HepG2 (cell line): Measurements from ENCODE around the gene UTP15. TPM values are rescaled to one million over a fixed set of nuclear protein-coding genes. Genes with fewer than 3 reads are reported as not detected.

Experiments
- ARHGAP35 ChIP-seq: sonication (generic); formaldehyde crosslinking; IDR thresholded peaks from 2 replicates; pipeline ENCODE4 v1.9.0; 2022; ENCODE audit warnings: mild to moderate bottlenecking, inconsistent platforms, moderate library complexity, missing genetic modification reagents, borderline replicate concordance
- ARNT2 ChIP-seq: sonication (generic); formaldehyde crosslinking; IDR thresholded peaks from 2 replicates; pipeline ENCODE4 v1.8.0; 2022; ENCODE audit warnings: mild to moderate bottlenecking, low read depth, missing genetic modification reagents, moderate library complexity
- BRCA1 ChIP-seq: sonication (generic); formaldehyde crosslinking; IDR thresholded peaks from 2 replicates; pipeline ENCODE4 v1.4.0; 2020; ENCODE audit warnings: missing genetic modification reagents
- DPF2 ChIP-seq: sonication (generic); formaldehyde crosslinking; IDR thresholded peaks from 2 replicates; pipeline ENCODE4 v1.4.0; 2020; ENCODE audit warnings: mild to moderate bottlenecking, low read depth, missing genetic modification reagents, borderline replicate concordance
- KDM3A ChIP-seq: IDR thresholded peaks from 2 replicates; pipeline ENCODE4 v1.6.1; 2018; ENCODE audit warnings: low read depth, missing compliant biosample characterization
- MTF1 ChIP-seq: sonication (generic); formaldehyde crosslinking; IDR thresholded peaks from 2 replicates; pipeline ENCODE4 v1.5.0; 2020; ENCODE audit warnings: missing genetic modification reagents
- MYNN ChIP-seq: sonication (generic); formaldehyde crosslinking; IDR thresholded peaks from 2 replicates; pipeline ENCODE4 v1.4.0; 2020; ENCODE audit warnings: mild to moderate bottlenecking, low read depth, missing genetic modification reagents
- NFE2L1 ChIP-seq: sonication (generic); formaldehyde crosslinking; IDR thresholded peaks from 2 replicates; pipeline ENCODE4 v1.4.0; 2020; ENCODE audit warnings: missing genetic modification reagents, mild to moderate bottlenecking, borderline replicate concordance
- POLR2AphosphoS5 ChIP-seq: IDR thresholded peaks from 2 replicates; pipeline ENCODE4 v1.6.1; 2012; ENCODE audit warnings: low read depth, low read length
- RFX3 ChIP-seq: IDR thresholded peaks from 2 replicates; pipeline ENCODE4 v1.6.1; 2016; ENCODE audit warnings: missing biosample characterization, missing genetic modification reagents
- SETDB1 ChIP-seq: sonication (generic); formaldehyde crosslinking; IDR thresholded peaks from 2 replicates; pipeline ENCODE4 v1.5.1; 2020; ENCODE audit warnings: missing genetic modification reagents, mild to moderate bottlenecking, borderline replicate concordance
- U2AF2 ChIP-seq: fragments of 200-400 bp; formaldehyde crosslinking; IDR thresholded peaks from 2 replicates; pipeline ENCODE4 v1.6.1; 2017; ENCODE audit warnings: low read depth, mild to moderate bottlenecking, low read length
- ZC3H13 ChIP-seq: sonication (generic); formaldehyde crosslinking; IDR thresholded peaks from 2 replicates; pipeline ENCODE4 v1.8.1; 2023; ENCODE audit warnings: mild to moderate bottlenecking, missing genetic modification reagents, moderate library complexity
- ZIK1 ChIP-seq: sonication (generic); formaldehyde crosslinking; IDR thresholded peaks from 2 replicates; pipeline ENCODE4 v1.5.0; 2020; ENCODE audit warnings: mild to moderate bottlenecking, low read depth, missing genetic modification reagents, borderline replicate concordance
- ZNF20 ChIP-seq: sonication (generic); formaldehyde crosslinking; IDR thresholded peaks from 2 replicates; pipeline ENCODE4 v1.4.0; 2020; ENCODE audit warnings: mild to moderate bottlenecking, moderate library complexity, missing genetic modification reagents
- ZNF382 ChIP-seq: sonication (generic); formaldehyde crosslinking; IDR thresholded peaks from 2 replicates; pipeline ENCODE4 v1.5.0; 2020; ENCODE audit warnings: missing genetic modification reagents, mild to moderate bottlenecking, borderline replicate concordance
- ZNF484 ChIP-seq: sonication (generic); formaldehyde crosslinking; IDR thresholded peaks from 2 replicates; pipeline ENCODE4 v1.5.1; 2020; ENCODE audit warnings: mild to moderate bottlenecking, low read depth, missing genetic modification reagents, borderline replicate concordance
- ZSCAN25 ChIP-seq: sonication (generic); formaldehyde crosslinking; IDR thresholded peaks from 2 replicates; pipeline ENCODE4 v1.8.0; 2022; ENCODE audit warnings: mild to moderate bottlenecking, missing genetic modification reagents
- polyA plus RNA-seq, 8 experiments: library from polyadenylated mRNA; depleted of rRNA in 3 of 8; stranded (reverse) in 7 of 8; unstranded in 1 of 8; fragments of >200 nt; fragmentation: Illumina TruSeq in 4 of 8; extraction: Trizol in 4 of 8; gene quantifications; 2 replicates each; pipeline versions ENCODE4 v1.2.1 to v1.2.3, GENCODE V29; 2011 to 2016; ENCODE audit warnings: low read depth in 4 of 8, missing spikeins in 1 of 8, mixed read lengths in 1 of 8; ENCODE audit not compliant: insufficient read depth in 1 of 8
- total RNA-seq, 5 experiments: library from RNA; depleted of rRNA; stranded (reverse); fragments of >200 nt; fragmentation: Illumina TruSeq; extraction: Trizol; gene quantifications; 2 replicates each; pipeline ENCODE4 v1.2.3, GENCODE V29; 2016; ENCODE audit warnings: low read depth in 1 of 5
- TF ChIP-seq, protein P1 (sequence below): sonication (generic); formaldehyde crosslinking; IDR thresholded peaks from 2 replicates; pipeline ENCODE4 v1.4.0; 2020; ENCODE audit warnings: missing genetic modification reagents, borderline replicate concordance

Gene UTP15
- total and polyA plus RNA-seq, 2 of the 13 experiments (the other 11 are each of a cell fraction or from before 2014, with no cell fraction given) = 7.3 to 35.8 TPM

DNA sequence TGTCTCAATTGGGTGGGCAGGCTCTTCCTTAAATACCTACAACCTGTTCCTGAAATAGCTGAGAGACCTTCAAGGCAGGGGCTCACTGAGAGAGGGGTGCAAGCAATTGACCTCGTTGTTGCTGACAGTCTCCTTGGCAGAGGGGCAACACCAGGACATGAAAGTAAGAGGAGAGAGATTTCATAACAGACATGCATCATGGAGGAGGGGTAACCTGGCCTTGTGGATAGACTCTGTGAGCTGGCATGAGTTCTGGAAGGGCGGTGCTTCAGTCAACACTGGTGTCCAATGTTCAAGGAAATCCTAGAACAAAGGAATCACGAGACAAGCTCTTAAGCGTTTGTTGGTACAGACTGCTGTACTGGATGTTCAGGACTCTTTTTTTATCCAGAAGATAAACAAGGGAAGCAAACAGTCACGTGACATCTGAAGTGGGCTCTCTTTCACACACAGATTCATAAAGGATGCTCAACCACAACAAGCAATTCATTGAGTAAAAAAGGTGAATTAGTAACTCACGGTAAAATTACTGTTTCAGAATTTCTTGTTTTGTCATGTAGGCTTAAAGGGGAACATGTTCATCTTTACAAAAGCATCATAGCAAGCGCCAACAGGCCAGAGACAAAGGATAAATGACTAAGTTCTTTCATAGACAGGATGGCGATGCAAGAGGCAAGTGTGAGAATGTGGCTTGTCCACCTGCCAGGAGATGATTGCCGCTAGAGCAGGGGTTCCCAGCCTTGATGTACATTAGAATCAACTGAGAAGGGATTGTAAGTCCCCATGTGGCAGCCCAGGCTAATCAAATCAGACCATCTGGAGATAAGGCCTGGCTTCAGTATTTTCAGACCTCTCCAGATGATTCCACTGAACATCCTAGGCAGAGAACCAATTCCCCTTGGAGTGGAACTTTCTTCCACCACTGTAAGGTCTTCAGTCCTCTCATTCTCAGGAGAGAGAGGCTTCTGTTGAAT is 20.8 kb upstream of the UTP15 start (continued):
- TF ChIP-seq, protein P1, sequence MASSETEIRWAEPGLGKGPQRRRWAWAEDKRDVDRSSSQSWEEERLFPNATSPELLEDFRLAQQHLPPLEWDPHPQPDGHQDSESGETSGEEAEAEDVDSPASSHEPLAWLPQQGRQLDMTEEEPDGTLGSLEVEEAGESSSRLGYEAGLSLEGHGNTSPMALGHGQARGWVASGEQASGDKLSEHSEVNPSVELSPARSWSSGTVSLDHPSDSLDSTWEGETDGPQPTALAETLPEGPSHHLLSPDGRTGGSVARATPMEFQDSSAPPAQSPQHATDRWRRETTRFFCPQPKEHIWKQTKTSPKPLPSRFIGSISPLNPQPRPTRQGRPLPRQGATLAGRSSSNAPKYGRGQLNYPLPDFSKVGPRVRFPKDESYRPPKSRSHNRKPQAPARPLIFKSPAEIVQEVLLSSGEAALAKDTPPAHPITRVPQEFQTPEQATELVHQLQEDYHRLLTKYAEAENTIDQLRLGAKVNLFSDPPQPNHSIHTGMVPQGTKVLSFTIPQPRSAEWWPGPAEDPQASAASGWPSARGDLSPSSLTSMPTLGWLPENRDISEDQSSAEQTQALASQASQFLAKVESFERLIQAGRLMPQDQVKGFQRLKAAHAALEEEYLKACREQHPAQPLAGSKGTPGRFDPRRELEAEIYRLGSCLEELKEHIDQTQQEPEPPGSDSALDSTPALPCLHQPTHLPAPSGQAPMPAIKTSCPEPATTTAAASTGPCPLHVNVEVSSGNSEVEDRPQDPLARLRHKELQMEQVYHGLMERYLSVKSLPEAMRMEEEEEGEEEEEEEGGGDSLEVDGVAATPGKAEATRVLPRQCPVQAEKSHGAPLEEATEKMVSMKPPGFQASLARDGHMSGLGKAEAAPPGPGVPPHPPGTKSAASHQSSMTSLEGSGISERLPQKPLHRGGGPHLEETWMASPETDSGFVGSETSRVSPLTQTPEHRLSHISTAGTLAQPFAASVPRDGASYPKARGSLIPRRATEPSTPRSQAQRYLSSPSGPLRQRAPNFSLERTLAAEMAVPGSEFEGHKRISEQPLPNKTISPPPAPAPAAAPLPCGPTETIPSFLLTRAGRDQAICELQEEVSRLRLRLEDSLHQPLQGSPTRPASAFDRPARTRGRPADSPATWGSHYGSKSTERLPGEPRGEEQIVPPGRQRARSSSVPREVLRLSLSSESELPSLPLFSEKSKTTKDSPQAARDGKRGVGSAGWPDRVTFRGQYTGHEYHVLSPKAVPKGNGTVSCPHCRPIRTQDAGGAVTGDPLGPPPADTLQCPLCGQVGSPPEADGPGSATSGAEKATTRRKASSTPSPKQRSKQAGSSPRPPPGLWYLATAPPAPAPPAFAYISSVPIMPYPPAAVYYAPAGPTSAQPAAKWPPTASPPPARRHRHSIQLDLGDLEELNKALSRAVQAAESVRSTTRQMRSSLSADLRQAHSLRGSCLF = no peak
- TF ChIP-seq POLR2AphosphoS5 (no peak), DPF2 (CRISPR knock-in tag) (peak; percentile 92), ARNT2 (CRISPR knock-in tag) (peak; percentile 11; the same call in 1 of the 2 replicates), ZSCAN25 (peak; percentile 42; the same call in 1 of the 2 replicates), ZC3H13 (CRISPR knock-in tag) (no peak), ZNF382 (CRISPR knock-in tag) (no peak), RFX3 (CRISPR knock-in tag) (no peak), U2AF2 (no peak), ZIK1 (CRISPR knock-in tag) (no peak), KDM3A (CRISPR knock-in tag) (no peak; the same call in 1 of the 2 replicates), MYNN (CRISPR knock-in tag) (no peak), ARHGAP35 (CRISPR knock-in tag) (no peak), ZNF484 (CRISPR knock-in tag) (no peak), BRCA1 (CRISPR knock-in tag) (0 out of 2 replicates have a peak, but pooled peaks have one; percentile 34), NFE2L1 (no peak), ZNF20 (CRISPR knock-in tag) (no peak), MTF1 (CRISPR knock-in tag) (no peak), SETDB1 (no peak)
